Right lobe of liver (tissue), 4 donors: Measurements from ENCODE around the gene SIK3.

ENCODE experiments used
- CTCF ChIP-seq, 4 donors: fragments of 200-600 bp in 3 of 4; fragments of 450-650 bp in 1 of 4; IDR thresholded peaks; one replicate each; pipeline versions ENCODE4 v1.5.1 to v1.8.0; 2016 to 2022; ENCODE audit warnings: antibody characterized with exemption in 4 of 4, mild to moderate bottlenecking in 2 of 4
- POLR2A ChIP-seq: fragments of 450-650 bp; IDR thresholded peaks from one replicate; pipeline ENCODE4 v1.6.1; 2017; ENCODE audit warnings: antibody characterized with exemption, mild to moderate bottlenecking
- donor health status: DM: no; HTN: no; CAD: no.
- donor health status: DM: no; HTN: no; CAD: no.
- donor health status: DM: no; HTN: yes; CAD: no.

- TF ChIP-seq CTCF (IDR thresholded peaks at IDR 0.05) (no peak), POLR2A (no peak)
Measured at GRCh38 chr11:117066959-117067358, 31.3 kb downstream of the SIK3 start.
